ENCODE results near the gene C2CD5.
A peak's percentile ranks its signal among the peaks of the same experiment; 100 is the strongest.

The C2CD5 gene

GRCh38 chr12:22544038-22544979, at the start of gene C2CD5:
Gene C2CD5, minus strand, starts transcription at chr12:22544542. Its CDS starts 392 bp downstream, at chr12:22544150.
- DNase-seq (ENCODE audit: low read depth): peak; percentile 98
- H3K4me3 ChIP-seq (ENCODE audit: low read length): peak within 1 kb of the TSS; percentile 87
- TF ChIP-seq CTCF (IDR thresholded peaks at IDR 0.05; ENCODE audit: insufficient read depth, low read depth, low read length, missing control alignments): peak; percentile 30

- DNase-seq (ENCODE audit: low read depth): no peak
- no peak for TF ChIP-seq CTCF (IDR thresholded peaks at IDR 0.05; ENCODE audit: insufficient read depth, low read depth, low read length, missing control alignments)
Measured at GRCh38 chr12:22593864-22594263, 49.5 kb upstream of the C2CD5 start.

GRCh38 chr12:22588817-22589216, 44.5 kb upstream of the C2CD5 start:
- no peak for TF ChIP-seq CTCF (IDR thresholded peaks at IDR 0.05; ENCODE audit: insufficient read depth, low read depth, low read length, missing control alignments)
- no peak for DNase-seq (ENCODE audit: low read depth)

More at GRCh38 chr12:22593864-22594263, 49.5 kb upstream of the C2CD5 start:
- H3K4me3 ChIP-seq (ENCODE audit: low read length): no peak overlapping the region

GRCh38 chr12:22578328-22578727, 34.0 kb upstream of the C2CD5 start:
- DNase-seq (ENCODE audit: low read depth): peak; percentile 73
- no peak overlapping the region for H3K4me3 ChIP-seq (ENCODE audit: low read length)
- TF ChIP-seq CTCF (IDR thresholded peaks at IDR 0.05; ENCODE audit: insufficient read depth, low read depth, low read length, missing control alignments): no peak

More at GRCh38 chr12:22588817-22589216, 44.5 kb upstream of the C2CD5 start:
- no peak overlapping the region for H3K4me3 ChIP-seq (ENCODE audit: low read length)

GRCh38 chr12:22577667-22578066, 33.3 kb upstream of the C2CD5 start:
- no peak for TF ChIP-seq CTCF (IDR thresholded peaks at IDR 0.05; ENCODE audit: insufficient read depth, low read depth, low read length, missing control alignments)
- peak; percentile 84 for DNase-seq (ENCODE audit: low read depth)
- no peak overlapping the region for H3K4me3 ChIP-seq (ENCODE audit: low read length)

GRCh38 chr12:22576473-22576872, 32.1 kb upstream of the C2CD5 start:
- H3K4me3 ChIP-seq (ENCODE audit: low read length): no peak overlapping the region
- TF ChIP-seq CTCF (IDR thresholded peaks at IDR 0.05; ENCODE audit: insufficient read depth, low read depth, low read length, missing control alignments): no peak
- DNase-seq (ENCODE audit: low read depth): no peak

All from epithelial cell of esophagus (primary cell).